B cell (primary cell): ENCODE measurements around the gene DYRK4.

Experiments used
- CTCF ChIP-seq: fragments of 200-600 bp; IDR thresholded peaks from one replicate; pipeline ENCODE4 v1.8.0; 2022; ENCODE audit warnings: antibody characterized with exemption, mild to moderate bottlenecking
- EZH2 ChIP-seq: IDR thresholded peaks from 2 replicates; pipeline ENCODE4 v1.6.1; 2012; ENCODE audit warnings: borderline replicate concordance, low read depth, mild to moderate bottlenecking, moderate library complexity, low read length; ENCODE audit not compliant: insufficient read depth, poor library complexity, severe bottlenecking

- TF ChIP-seq CTCF (no peak), EZH2 (no peak)
Measured at GRCh38 chr12:4649358-4649661, 87.3 kb downstream of the DYRK4 start.
